Measurements from ENCODE around the gene EDEM3.
A peak's percentile ranks its signal among the peaks of the same experiment; 100 is the strongest.
"Not testable (repeated sequence)": the region's sequence is repeated elsewhere in the genome, so short reads cannot be mapped to it uniquely, and the experiment has no call there.

Gene EDEM3, protein sequence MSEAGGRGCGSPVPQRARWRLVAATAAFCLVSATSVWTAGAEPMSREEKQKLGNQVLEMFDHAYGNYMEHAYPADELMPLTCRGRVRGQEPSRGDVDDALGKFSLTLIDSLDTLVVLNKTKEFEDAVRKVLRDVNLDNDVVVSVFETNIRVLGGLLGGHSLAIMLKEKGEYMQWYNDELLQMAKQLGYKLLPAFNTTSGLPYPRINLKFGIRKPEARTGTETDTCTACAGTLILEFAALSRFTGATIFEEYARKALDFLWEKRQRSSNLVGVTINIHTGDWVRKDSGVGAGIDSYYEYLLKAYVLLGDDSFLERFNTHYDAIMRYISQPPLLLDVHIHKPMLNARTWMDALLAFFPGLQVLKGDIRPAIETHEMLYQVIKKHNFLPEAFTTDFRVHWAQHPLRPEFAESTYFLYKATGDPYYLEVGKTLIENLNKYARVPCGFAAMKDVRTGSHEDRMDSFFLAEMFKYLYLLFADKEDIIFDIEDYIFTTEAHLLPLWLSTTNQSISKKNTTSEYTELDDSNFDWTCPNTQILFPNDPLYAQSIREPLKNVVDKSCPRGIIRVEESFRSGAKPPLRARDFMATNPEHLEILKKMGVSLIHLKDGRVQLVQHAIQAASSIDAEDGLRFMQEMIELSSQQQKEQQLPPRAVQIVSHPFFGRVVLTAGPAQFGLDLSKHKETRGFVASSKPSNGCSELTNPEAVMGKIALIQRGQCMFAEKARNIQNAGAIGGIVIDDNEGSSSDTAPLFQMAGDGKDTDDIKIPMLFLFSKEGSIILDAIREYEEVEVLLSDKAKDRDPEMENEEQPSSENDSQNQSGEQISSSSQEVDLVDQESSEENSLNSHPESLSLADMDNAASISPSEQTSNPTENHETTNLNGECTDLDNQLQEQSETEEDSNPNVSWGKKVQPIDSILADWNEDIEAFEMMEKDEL

DNA sequence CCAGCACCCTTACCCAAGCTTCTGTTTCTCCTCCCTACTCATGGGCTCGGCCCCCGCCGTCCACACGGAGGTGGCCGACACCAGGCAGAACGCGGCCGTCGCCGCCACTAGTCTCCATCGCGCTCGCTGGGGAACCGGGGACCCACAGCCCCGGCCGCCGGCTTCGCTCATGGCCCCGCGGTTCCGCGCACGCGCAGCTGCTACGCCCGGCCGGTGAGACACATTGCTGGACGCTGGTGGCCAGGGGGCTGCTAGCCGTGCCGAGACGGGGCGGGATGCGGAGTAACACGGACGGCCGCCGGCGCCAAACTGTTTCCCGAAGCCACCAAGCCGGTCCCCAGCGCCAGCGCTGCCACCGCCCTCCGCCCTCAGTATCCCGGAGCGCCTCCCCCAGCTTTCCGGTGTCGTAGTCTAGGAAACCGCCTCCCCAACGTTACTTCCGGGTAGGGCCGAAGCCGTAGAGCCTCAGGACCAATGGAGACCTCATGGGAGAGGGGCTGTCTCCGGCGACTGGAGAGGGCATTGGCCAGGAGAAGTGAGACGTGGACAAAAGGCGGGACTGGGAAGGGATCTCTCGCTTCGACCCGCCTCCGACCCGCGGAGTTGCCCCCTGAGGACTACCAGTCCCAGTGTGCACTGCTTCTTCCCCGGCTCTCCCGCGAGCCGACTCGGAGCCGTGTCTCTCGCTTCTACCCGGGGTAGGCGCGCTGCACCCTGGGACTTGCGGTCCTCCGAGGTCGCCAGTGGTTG is at the start of gene EDEM3:
Gene EDEM3 (minus strand): TSS at position 383 of the 750 bp plus-strand sequence. CDS start 212 bp downstream, at position 171.
- peak; percentile 86 to 96 for DNase-seq (ENCODE audit: low read depth in 2 of 2)

DNA sequence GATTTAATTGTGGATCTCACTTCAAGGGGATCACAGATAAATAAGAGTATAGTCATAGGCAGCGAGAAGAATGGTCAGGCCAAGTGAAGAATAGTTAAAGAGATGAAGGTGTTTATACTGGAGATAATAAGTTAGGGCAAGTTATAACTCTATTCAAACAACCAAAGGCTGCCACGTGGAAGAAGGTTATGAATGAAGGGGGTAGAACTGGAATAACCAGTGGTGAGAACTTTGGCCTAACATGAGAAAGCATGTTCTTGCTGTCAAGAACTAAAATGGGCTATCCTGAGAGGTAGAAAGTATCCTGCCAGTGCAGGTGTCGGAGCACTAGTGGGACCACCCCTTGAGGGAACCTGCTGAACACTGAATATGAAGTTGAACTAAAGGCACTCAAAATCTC is 49.6 kb upstream of the EDEM3 start:
- no peak for DNase-seq (ENCODE audit: low read depth in 2 of 2)

DNA sequence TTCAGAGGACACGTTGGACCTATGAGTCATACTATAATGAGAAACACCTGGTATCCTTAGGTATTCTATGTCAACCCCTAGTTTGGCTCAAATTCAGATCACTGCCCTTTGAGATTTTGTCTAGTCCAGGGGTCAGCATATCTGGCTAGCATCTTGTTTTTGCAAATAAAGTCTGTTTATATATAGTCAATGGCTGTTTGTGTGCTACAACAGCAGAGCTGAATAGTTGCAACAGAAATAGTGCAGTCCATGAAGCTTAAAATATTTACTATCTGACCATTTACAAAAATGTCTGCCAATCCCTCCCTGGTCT is 48.5 kb upstream of the EDEM3 start:
- no peak for DNase-seq (ENCODE audit: low read depth in 2 of 2)

DNA sequence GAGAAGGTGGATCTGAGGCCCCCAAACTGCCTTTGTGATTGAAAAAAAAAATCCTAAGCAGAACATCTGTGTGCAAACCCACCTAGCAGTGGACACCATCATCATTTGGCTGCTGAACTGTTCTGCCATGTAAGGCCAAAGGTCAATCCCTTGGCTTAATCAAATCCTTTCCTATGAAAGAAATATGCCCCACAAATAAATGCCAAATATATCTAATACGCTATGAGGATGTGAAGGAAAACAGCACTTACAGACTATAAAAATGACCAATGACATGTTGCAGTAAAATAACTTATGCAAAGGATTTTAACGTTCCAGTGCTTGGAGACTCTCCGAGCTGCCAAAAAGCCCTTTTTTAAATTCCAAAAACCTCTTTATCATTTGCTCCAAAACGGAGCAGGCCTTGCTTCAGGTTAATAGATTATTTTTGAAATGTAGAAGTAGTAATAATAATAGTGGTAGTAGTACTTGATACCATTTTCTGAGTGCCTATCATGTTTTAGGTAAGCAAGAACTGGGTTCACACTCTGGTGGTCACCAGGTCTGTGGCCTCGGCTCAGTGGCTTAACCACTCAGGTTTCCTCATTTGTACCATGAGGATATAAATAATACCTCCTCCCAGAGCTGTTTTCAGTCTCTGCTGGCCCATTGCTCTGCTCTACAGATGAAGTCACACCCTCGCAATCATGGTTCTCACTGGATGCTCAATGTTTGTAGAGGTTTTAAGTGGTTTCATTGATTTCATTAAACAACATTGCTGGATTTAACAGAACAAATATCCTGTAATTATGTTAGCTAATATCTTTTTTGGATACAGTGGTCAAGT is 47.9 kb upstream of the EDEM3 start:
- no peak for DNase-seq (ENCODE audit: low read depth in 2 of 2)

DNA sequence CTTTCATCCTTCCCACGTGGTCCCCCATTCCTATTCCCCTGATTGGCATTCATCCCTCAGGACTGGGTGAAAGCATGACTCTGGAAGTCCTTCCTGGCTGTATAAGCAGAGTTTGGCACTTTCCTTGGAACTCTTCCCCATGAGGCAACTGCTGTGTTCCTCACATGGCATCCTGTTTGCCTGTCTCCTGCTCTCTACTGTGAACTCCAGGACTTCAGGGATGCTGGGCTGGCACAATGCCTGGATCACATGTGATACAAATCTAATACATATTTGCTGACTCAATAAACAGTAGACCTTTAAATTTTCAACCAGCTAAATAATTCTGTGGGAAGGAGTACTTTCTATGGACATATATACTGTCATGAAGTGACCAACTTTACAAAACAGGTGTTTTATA is 46.8 kb upstream of the EDEM3 start:
- DNase-seq (ENCODE audit: low read depth in 2 of 2) = no peak

DNA sequence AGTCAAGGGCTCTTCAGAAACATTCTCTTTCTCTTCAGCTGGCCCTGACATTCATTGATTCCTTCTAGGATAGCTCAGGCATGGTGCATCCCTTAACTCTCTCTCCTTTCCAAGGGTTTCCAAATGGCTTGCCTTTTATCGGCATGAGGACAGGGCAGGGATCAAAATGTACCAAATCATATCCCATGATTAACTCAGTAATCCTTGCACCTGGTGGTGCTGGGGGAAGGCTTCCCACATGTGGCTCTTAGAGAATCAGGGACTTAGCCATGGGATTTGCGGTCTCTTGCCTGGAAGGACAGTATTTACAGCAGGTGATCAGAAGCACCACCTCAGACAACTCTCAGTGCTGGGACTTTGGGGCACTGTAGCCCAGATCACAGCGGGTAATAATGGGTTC is 46.2 kb upstream of the EDEM3 start:
- no peak for DNase-seq (ENCODE audit: low read depth in 2 of 2)

DNA sequence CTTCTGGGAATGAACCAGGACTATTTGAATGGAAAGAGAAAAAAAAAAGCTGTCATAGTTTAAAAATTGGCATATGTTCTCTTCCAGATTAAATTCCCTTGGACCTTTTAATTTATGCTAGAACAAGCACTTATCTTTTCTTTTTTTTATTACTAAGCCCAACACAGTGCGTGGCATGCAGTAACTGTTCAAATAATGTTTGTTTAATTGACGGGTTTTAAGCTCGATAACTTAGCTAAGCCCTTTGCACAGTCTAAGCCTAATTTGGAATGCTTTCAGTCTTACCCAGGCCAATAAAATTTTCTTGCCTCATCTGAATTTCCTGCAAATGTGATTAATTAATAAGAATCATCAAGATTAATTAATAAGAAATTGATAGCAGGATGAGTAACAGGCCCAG is 39.3 kb upstream of the EDEM3 start:
- DNase-seq (ENCODE audit: low read depth in 2 of 2) = no peak

DNA sequence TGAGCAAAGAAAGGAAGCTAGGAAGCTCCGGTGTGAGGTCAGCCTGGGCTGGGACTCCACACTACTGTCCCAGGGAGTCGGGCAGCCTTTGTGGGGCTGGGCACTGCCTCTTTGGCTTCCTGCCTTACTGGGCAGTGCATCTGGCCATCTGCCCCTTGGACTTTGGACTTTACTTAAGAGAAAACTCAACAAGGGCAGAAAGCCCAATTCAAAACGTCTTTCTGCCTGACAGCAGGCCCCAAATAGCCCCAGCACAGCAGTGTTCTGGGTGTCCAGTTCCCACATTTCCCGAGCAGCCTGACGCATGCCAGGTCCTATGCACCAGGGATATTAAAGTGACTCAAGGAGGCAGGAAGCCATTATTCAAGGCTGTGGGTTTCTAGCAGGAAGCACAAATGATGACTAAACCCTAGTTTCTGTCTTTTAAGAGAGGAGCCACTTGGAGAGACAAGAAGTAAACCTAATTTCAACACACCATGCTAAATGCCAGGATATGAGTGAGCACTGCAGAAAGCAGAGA is 37.9 kb upstream of the EDEM3 start:
- DNase-seq (ENCODE audit: low read depth in 2 of 2) = no peak

DNA sequence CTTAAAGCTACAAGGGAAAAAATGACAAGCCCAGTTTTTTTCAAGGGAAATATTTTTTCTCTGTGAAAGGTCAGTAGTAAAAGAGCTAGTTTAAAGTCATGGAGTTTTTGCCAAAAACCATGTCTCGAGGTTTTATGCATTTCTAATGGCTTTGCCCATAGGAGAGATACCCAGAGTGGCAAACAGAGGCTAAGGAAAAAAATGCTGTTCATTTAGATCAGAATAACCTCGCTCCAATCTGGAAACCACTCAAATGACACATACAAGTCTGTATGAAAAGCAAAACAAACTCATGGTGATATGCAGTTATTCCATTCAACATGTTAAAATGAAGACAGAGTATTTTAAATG is 36.9 kb upstream of the EDEM3 start:
- no peak for DNase-seq (ENCODE audit: low read depth in 2 of 2)

DNA sequence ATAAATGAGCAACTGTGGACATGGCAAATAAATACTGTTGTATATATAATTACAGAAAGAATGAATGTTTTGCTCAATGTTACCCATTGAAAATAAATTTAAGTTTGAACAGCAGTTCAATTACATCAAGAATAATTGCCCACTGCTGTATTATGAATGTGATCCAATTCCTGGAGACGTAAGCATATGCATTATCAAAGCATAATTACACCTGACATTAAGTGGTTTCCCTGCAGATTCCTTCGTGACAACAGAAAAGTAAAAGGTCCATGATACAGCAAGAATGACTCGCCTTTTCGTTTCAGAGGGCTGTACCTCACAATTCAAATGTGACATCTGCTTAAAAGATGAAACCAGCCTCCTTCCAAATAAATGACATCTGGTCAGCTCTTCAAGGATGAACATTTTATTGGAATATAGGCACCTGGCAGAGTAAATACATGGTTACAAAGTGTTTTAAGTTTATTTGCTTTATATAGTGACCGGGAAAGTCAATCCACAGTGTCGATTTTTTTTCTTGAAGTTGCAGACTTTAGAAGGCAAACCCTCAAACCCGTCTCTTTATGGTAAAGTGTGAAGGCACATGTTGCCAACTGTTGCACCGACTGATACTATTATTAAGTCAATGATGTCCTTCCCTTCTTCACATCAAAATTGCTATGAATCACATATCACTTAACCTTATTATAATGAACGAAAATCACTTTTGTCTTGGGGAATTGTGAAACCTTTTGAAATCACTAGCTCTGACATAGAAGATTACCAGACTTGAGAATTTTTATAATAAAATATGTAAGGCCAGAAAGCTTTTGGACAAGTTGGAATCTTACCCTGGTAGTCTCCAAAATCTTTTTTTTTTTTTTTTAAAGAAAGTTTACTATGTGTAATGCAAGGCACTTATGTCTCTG is 36.2 kb upstream of the EDEM3 start:
- DNase-seq (ENCODE audit: low read depth in 2 of 2) = no peak

DNA sequence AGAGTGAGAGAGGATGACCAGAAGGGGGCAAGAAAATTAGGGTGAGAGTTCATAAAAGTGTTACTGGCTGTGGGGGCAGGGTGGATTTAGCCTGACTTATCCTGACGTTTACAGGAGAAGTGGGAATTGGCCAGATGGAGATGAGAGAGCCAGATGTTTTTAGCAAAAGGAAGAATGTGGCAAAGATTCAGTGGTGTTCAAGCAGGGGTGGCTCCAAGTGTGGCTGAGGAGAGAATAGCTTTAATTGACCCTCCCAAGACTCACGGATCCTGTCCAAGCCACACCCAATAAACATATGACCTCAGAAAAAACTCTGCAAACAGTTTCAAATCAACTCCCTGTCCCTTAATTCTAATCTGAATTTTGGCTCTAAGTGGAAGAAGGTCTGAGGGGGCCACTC is 35.2 kb upstream of the EDEM3 start:
- DNase-seq (ENCODE audit: low read depth in 2 of 2) = no peak

DNA sequence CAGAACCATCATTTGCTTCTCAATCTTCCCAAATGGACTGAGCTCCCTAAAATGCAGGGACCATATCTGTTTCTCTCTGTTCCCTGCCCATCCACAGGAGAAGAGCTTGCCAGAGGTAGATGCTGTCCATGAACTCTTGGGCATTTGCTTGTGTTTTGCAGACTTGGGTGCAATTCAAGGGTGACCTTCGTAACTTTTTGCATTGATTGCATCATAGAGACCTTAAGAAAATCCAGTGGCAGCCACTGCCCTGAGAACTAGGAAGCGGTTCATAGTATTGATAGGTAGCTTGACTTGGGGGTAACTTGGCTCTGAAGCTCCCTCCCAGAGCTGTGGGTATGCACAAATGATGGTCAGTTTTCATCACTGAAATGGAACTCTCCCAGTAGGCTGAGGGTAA is 34.3 kb upstream of the EDEM3 start:
- DNase-seq (ENCODE audit: low read depth in 2 of 2) = no peak

DNA sequence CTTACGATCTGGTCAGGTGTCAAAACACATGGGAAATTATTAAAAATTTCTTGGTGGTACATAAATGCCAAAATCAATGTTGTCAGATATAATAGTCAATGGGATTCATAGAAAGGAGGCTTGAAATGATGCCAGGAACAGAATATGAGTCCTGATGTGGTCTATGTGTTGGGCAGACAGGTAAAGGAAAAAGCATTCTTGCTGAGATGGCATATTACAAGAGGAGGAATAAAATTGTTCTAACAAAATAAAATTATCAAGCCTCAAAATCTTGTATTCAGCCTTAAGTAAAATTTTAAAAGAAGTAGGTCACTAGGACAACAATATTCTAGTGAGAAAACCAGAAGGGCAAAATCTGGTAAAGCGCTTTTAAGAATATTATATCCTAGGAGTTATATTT is 30.9 kb upstream of the EDEM3 start:
- DNase-seq (ENCODE audit: low read depth in 2 of 2) = no peak

DNA sequence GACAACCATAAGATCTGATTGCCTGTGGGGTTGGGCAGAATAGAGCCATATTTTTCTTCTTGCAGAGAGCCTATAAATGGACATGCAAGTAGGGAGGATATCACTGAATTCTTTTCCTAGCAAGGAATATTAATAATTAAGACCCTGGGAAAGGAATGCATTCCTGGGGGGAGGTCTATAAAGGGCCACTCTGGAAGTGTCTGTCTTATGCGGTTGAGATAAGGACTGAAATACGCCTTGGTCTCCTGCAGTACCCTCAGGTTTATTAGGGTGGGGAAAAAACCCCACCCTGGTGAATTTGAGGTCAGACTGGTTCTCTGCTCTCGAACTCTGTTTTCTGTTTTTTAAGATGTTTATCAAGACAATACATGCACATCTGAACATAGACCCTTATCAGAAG is 29.1 kb upstream of the EDEM3 start:
- not testable (repeated sequence) for DNase-seq (ENCODE audit: low read depth in 2 of 2)

DNA sequence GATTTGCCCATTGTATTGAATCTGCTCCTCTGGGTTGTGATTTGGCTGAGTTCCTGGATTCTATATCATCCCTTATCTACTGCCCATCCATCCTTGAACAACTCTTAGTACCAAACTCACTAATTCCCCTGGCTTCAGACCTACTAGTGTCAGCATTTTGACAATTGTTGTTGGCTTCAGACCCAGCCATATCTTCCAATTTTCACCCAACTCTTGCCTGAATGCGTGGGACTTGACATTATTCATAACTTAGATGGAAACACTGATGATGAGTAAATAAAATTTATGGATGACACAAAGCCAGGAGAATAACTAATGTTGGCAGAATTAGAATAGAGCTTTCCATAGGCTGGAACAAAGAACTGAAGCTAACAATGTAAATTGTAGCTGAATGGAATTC is 27.3 kb upstream of the EDEM3 start:
- no peak for DNase-seq (ENCODE audit: low read depth in 2 of 2)

DNA sequence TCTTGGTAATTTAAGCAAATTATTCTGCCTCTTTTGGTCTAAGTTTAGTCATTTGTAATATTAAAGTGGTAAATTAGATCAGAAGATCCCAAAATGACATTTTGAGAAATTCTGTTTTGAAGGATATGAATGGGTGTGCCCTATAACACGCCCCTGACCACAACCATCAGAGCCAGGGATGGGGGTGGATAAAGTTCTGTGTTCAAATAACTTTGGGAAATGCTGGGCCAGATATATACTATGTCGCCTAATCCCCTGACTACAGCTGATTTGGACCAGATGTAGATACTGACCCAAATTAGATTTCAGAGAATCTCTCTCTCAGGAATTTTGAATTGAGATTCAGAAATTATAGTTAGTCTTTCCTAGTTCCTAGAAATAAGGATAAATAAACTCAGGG is 21.2 kb upstream of the EDEM3 start:
- DNase-seq (ENCODE audit: low read depth in 2 of 2) = no peak

DNA sequence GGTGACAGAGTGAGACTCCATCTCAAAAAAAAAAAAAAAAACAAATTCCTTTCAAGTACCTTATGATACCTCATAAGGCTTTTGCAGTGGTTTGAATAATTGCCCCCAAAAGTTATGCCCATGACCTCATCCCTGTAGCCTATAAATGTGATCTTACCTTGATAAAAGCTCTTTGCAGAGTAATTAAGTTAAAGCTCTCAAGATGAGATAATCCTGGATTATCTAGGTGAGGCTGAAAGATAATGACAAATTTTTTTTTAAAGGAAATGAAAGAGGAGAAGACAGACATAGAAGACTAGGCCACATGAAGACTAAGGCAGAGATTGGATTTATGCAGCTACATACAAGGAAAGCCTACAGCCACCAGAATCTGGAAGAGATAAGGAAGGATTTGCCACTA is 20.7 kb upstream of the EDEM3 start:
- no peak for DNase-seq (ENCODE audit: low read depth in 2 of 2)

DNA sequence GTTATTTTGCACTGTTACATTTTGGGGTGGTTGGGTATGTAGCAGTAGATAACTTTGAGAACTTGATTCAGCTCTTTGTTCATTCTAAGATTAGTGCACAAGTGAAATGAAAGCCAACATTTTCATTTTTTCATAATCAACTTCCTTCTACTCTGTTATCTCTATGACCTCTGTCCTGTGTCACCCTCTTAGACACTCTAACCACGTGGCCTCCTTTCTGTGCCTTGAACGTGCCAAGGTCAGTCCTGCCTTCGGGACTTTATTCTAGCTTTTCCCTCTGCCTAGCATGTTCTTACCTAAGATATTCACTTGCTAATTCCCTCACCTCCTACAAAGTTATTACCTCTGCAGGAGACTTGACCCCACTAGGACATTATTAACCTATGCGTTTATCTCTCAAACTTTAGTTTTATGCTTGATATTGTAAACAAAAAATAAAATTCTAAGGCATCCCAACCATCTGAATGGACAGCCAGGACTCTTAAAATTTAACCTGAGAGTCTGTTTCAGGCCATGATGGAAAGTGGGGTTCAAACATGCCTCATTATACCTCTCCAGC is 19.2 kb upstream of the EDEM3 start:
- DNase-seq (ENCODE audit: low read depth in 2 of 2) = no peak

DNA sequence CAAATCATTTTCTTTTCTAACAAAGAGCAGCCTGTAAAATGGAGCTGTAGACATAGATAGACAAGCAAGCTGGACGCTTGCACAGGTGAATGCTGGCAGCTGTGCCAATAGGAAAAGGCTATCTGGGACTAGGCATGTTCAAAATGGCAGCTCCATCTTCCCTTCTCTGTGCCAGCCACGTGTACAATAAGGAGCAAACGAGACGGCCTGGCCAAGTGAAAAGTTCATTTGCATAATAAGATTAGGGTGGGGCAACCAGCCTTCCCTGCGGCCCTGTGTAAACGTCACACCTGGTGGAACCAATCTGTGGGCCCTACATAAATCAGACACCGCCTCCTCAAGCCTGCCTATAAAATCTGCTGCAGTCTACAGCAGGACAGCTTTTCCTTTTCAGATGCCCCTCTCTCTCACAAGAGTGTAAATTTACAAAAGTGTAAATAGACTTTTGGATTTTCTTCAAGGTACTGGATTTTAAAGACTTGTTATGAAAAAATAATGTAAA is 16.6 kb upstream of the EDEM3 start:
- no peak for DNase-seq (ENCODE audit: low read depth in 2 of 2)
